GM13976 (cell line): ENCODE data around the gene SH3BGRL3.
"Not testable (repeated sequence)": the region's sequence is repeated elsewhere in the genome, so short reads cannot be mapped to it uniquely, and the experiment has no call there.

Experiments used
- DNase-seq: peaks from one replicate; pipeline ENCODE4 v3.0.0; 2012; ENCODE audit warnings: low spot score
- CTCF ChIP-seq: IDR thresholded peaks from 2 replicates; pipeline ENCODE4 v1.5.1; 2012; ENCODE audit warnings: borderline replicate concordance, mild to moderate bottlenecking; ENCODE audit not compliant: insufficient read depth; ENCODE audit errors: extremely low read depth, missing control alignments, control extremely low read depth
- in situ Hi-C: fragments of 300-500 bp; cut with MboI; formaldehyde crosslinking; loops from one replicate; pipeline ENCODE4 v1.12.0; 2022; ENCODE audit warnings: low sequenced_read_pairs, mixed read lengths, inconsistent platforms; ENCODE audit not compliant: unreplicated experiment

SH3BGRL3 gene

GRCh38 chr1:26279456-26280332 is at the start of gene SH3BGRL3:
SH3BGRL3 (plus strand) TSS chr1:26280086; CDS start chr1:26280156, 70 bp downstream.
- peak; percentile 97 for DNase-seq
- TF ChIP-seq CTCF: peak; percentile 45
- in situ Hi-C loops: loop anchor here (5.0 kb wide), 1 partner anchor 43 kb away; no protein-coding TSS in a partner anchor

GRCh38 chr1:26230682-26231081 is 49.2 kb upstream of the SH3BGRL3 start:
- in situ Hi-C loops, DNase-seq: not testable (repeated sequence)

GRCh38 chr1:26233903-26234643 is 45.8 kb upstream of the SH3BGRL3 start, which contains the start of gene CEP85:
CEP85 (plus strand) TSS chr1:26234200; CDS start chr1:26239784, 5,584 bp downstream.
- TF ChIP-seq CTCF: peak; percentile 98
- in situ Hi-C loops: no loop called here
- DNase-seq: peak; percentile 100

GRCh38 chr1:26234644-26235370 is 45.1 kb upstream of the SH3BGRL3 start:
- DNase-seq: peak; percentile 46
- peak; percentile 21 for TF ChIP-seq CTCF
- in situ Hi-C loops: no loop called here

GRCh38 chr1:26237230-26237966 is 42.5 kb upstream of the SH3BGRL3 start:
- no peak for DNase-seq
- no peak for TF ChIP-seq CTCF
- in situ Hi-C loops: no loop called here

- in situ Hi-C loops: no loop called here
- no peak for TF ChIP-seq CTCF
- DNase-seq: no peak
These were observed 40.0 kb upstream of the SH3BGRL3 start for GRCh38 chr1:26239936-26240335.
